Measurements from ENCODE around the gene LPA.
"Not testable (repeated sequence)": the region's sequence is repeated elsewhere in the genome, so short reads cannot be mapped to it uniquely, and the experiment has no call there.

- not testable (repeated sequence) for TF ChIP-seq POLR2A, CTCF (IDR thresholded peaks at IDR 0.05)
Measured at GRCh38 chr6:160571201-160571600, 92.9 kb downstream of the LPA start.

All from testis (tissue), 2 donors.